Measurements from ENCODE around the gene SYNDIG1.

The SYNDIG1 gene

DNA sequence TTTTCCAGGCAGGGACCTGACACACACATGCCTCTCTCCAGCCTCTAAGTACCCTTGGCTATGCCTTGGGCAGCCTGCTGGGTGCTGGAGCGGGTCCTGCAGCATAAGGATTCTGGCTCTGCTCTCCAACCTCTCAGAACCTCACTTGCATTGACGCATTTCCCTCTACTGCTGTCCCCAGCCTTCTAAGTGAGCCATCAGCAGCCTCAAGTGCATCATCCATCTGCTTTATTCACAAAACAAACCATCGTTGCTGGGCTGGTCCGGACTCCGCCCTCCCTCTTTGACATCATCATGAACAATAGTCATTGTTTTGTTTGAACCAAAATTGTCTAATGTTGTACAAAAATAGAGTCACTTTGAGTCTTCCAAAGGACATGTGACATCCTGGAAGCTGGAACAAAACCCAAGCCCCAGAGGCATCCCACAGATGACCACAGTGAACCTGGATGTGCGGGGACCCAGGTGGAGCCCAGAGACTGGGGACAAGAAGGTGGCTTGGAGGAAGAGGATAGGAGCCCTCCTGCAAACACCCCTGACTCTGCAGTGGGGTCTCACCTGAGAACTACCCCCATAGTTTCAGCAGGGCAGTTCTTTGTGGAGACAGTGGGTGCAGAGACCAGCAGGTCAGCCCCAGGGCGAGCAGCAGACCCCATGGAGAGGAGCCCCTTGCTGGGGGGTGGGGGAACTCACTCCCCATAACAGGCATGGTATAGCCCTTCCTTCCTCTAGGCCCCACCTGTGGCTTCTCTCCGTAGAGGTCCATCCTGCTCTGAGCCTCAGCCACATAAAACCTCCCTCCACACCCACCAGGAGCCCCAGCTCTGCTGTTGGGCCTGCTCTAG, 230.1 kb downstream of the SYNDIG1 start:
- no peak for DNase-seq

GRCh38 chr20:24700166-24700860, 230.9 kb downstream of the SYNDIG1 start:
- no peak for DNase-seq

DNA sequence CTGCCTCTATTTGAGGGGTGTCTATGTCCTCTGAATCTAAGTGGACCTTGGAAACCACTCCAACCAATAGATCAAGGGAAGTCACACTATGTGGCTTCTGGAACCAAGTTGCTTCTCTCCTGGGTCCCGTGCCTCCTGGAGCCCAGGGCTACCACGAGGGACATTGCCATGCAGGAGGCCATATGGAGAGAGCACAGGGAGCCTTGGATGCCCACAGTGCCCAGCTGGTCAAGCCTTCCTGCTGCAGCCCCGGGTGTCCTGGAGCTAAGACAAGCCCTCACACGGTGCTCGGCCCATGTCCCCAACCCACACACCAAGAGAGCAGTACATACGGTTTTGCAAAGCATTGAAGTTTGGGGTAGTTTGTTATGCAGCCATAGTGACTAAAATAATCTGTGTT, 231.6 kb downstream of the SYNDIG1 start:
- DNase-seq, result no peak

GRCh38 chr20:24701668-24702067, 232.2 kb downstream of the SYNDIG1 start:
- no peak for DNase-seq

DNA sequence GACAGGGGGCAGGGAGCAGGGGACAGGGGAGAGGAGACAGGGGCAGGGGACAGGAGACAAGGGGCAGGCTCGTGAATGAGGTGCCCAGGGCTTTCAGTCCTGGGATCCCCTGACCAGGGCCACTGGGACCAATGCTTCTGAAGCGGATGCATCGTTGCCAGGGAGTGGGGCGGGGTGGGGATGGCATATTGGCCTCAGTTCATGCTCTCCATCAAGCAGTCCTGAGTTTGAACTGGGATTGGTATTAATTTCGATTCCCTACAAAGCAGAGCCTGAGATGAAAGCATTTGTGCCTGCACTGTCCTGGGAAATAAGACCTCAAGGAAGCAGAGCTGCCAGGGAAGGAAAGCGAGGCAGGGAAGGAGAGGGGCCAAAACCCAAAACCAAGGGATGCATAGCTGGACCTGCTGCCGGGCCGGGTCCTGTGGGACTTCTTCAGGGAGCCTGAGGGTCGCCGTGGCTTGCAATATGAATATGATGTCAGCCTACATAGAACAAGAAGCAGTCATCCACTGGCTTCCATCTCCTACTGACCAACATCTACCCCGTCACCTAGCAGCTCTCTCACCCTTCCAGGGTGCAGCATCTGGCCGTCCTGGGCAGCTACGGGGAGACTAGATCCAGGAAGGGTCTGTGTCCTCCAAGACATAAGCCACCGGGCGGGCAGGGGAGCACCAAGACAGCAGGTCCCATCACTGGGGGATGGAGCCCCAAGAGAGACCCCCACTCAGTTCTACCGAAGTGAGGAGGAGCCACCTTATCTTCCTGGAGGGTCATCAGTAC, 233.3 kb downstream of the SYNDIG1 start:
- DNase-seq, result no peak

DNA sequence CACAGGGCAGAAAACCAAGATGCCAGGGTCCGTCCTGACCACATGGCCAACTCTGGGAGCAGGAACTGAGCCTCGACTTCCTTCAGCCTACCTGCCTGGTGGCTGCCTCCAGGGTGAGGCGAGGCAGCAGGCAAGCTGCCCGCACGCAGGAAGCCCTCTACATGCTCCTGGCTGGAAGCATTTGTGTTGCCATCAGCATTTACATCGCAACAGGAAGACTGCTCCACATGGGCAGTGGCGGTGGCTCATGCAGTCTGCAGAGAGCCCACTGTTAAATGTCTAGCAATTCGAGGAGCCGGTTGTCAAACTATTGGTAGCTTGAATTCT, 233.8 kb downstream of the SYNDIG1 start:
- DNase-seq, result no peak

DNA sequence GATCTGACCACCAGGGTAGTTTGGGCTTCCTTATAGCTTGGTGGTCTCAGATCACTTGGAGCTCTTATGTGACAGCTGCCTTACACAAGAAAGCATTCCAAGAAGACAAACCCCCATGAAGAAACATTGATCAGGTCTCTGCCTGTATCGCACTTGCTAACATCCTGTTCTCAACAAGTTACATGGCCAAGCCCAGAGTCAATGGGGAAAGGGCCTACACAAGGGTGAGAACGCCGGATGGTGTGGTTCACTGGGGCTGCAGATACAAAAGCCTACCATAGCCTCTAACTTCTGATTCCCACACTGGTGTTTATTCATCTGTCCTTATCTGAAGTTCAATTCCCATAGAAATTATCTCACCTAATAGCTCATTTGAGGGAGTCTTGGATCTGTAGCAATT, 235.5 kb downstream of the SYNDIG1 start:
- no peak for DNase-seq

DNA sequence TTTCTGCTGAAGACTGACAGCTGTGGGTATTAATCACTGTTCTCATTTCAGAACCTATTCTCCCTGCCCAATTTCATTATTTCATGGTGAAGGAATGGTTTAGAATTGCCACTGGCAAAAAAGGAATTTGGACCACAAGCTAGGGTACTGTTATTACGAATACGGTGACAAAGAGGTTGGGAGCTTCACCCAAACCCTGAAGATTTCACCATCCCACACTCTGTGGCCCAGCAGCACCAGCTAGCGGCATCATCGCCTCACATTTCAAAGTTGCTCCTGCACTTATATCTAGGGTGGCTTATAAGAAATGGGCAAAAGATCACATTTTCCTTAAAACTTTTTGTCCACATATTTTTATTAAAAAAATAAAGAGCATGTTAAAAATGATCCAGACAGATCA, 236.1 kb downstream of the SYNDIG1 start:
- no peak for DNase-seq

GRCh38 chr20:24708411-24709295, 239.2 kb downstream of the SYNDIG1 start:
- no peak for DNase-seq
